Ascending aorta (tissue), 2 donors: ENCODE results near the gene MYCL. TPM values are rescaled to one million over a fixed set of nuclear protein-coding genes. Genes with fewer than 3 reads are reported as not detected.
A peak's percentile ranks its signal among the peaks of the same experiment; 100 is the strongest.

Source experiments
- DNase-seq, 2 donors: peaks; one replicate each; pipeline ENCODE4 v3.0.0-alpha.2; 2019; ENCODE audit warnings: low spot score in 2 of 2
- H3K27ac ChIP-seq, 2 donors: fragments of 200-600 bp; sonication (generic); one replicate each; pipeline ENCODE4 v1.5.1; 2016 to 2017; ENCODE audit warnings: mild to moderate bottlenecking in 1 of 2
- H3K27me3 ChIP-seq: fragments of 200-600 bp; sonication (generic); one replicate; pipeline ENCODE4 v1.5.1; 2017
- H3K36me3 ChIP-seq, 2 donors: fragments of 200-600 bp; sonication (generic); one replicate each; pipeline ENCODE4 v1.5.1; 2016
- H3K4me1 ChIP-seq, 2 donors: fragments of 200-600 bp; sonication (generic); one replicate each; pipeline ENCODE4 v1.5.1; 2016 to 2017; ENCODE audit warnings: mild to moderate bottlenecking in 1 of 2
- H3K4me3 ChIP-seq, 2 donors: fragments of 200-600 bp; sonication (generic); one replicate each; pipeline ENCODE4 v1.5.1; 2016 to 2017; ENCODE audit warnings: mild to moderate bottlenecking in 1 of 2
- H3K9me3 ChIP-seq, 2 donors: fragments of 200-600 bp; sonication (generic); one replicate each; pipeline ENCODE4 v1.5.1; 2016
- CTCF ChIP-seq, 3 experiments: fragments of 200-600 bp in 2 of 3; fragments of 450-650 bp in 1 of 3; sonication (generic) in 2 of 3; IDR thresholded peaks; one replicate each; pipeline ENCODE4 v1.5.1; 2016 to 2019; ENCODE audit warnings: antibody characterized with exemption in 3 of 3, mild to moderate bottlenecking in 1 of 3, moderate library complexity in 1 of 3
- intact Hi-C: fragments of 100-400 bp; cut with DNase I; formaldehyde crosslinking; loops from one replicate; pipeline ENCODE4 v1.15.1; 2023
- total RNA-seq: library from RNA; depleted of rRNA; stranded (reverse); fragments of >200 nt; gene quantifications from one replicate; pipeline ENCODE4 v1.1.0, GENCODE V29; 2016

MYCL gene
- total RNA-seq, 1 donor from 2014 or later: 22.1 TPM

DNA sequence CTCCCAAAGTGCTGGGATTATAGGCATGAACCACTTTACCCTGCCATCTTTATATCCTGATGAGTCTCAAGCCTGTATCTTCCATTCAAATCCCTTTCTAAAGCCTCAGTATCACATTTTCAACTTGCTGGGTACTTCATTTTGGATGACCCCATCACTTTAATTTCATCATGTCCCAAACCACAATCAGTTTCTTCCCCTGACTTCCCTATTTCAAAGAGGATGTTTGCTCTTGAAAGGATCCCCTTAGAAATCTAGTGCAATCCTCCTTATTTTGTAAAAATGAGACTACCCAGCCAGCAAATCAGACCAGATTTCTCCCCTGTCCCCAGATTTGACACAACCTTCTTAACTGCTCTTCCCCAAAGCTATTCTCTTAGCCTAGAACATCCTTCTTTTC, 11.4 kb downstream of the MYCL start:
- DNase-seq: no peak
- Histone ChIP-seq H3K9me3 (no peaks in the 10 kb centered on the region), H3K4me3 (no peak overlapping the region), H3K27me3 (no peaks in the 10 kb centered on the region), H3K36me3 (no peaks in the 10 kb centered on the region), H3K27ac (no peak overlapping the region), H3K4me1 (peaks cover 0 to 4% of the 10 kb centered on the region in 2 donors)
- TF ChIP-seq CTCF (IDR thresholded peaks at IDR 0.05): no peak
- intact Hi-C loops: no loop called here

GRCh38 chr1:39886757-39887231, 14.9 kb downstream of the MYCL start:
- intact Hi-C loops: loop anchor here (10.0 kb wide), 1 partner anchor 68 kb away; the partner anchor contains the start of gene MFSD2A
- TF ChIP-seq CTCF (IDR thresholded peaks at IDR 0.05): no peak

DNA sequence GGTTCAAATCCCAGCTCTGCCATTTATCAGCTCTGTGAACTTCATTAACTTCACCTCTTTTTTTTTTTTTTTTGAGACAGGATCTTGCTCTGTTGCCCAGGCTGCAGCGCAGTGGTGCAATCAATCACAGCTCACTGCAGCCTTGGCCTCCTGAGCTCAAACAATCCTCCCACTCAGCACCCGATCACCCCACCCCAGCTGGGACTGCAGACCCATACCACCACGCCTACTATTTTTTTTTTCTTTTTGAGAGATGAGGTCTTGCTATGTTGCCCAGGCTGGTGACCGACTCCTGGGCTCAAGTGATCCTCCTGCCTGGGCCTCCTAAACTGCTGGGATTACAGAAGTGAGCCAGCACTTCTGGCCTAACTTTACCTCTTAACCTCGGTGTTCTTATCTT, 16.2 kb downstream of the MYCL start:
- no peaks in the 10 kb centered on the region for H3K9me3 ChIP-seq
- no peak for DNase-seq
- no peak overlapping the region for H3K4me3 ChIP-seq
- no peaks in the 10 kb centered on the region for H3K27me3 ChIP-seq
- TF ChIP-seq CTCF (IDR thresholded peaks at IDR 0.05): no peak
- H3K36me3 ChIP-seq: no peaks in the 10 kb centered on the region
- intact Hi-C loops: loop anchor here (10.0 kb wide), 1 partner anchor 69 kb away; the partner anchor contains the start of gene MFSD2A
- peaks cover 4 to 6% of the 10 kb centered on the region in 2 donors for H3K4me1 ChIP-seq
- H3K27ac ChIP-seq: no peak overlapping the region

More at GRCh38 chr1:39886757-39887231, 14.9 kb downstream of the MYCL start:
- Histone ChIP-seq H3K27ac (no peak overlapping the region), H3K27me3 (no peaks in the 10 kb centered on the region), H3K4me1 (peaks cover 4 to 6% of the 10 kb centered on the region in 2 donors), H3K36me3 (no peaks in the 10 kb centered on the region), H3K4me3 (no peak overlapping the region), H3K9me3 (no peaks in the 10 kb centered on the region)
- no peak for DNase-seq

DNA sequence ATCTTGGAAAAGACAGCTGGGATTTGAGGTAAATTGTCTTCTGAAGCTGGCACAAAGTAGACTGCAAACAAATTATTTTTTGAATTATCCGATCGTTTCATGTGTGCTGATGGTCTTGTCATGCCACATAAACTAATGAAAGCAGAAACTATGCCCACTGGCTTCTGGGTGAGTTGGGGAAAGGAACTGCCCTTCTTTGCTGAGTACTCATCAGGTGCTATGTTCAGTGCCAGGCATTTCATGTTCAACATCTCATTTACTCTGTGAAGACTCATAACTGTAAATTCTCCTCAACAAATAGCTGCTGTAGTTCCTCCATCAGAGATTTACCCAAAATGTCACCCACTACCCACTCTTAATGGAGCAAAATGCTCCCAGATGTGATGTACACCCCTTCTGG, 19.6 kb downstream of the MYCL start:
- no peaks in the 10 kb centered on the region for H3K9me3 ChIP-seq
- TF ChIP-seq CTCF (IDR thresholded peaks at IDR 0.05): no peak
- H3K4me3 ChIP-seq: peak overlapping the region; percentile 95
- no peaks in the 10 kb centered on the region for H3K27me3 ChIP-seq
- no peak for DNase-seq
- H3K36me3 ChIP-seq: no peaks in the 10 kb centered on the region
- H3K27ac ChIP-seq: no peak overlapping the region
- peaks cover 4 to 6% of the 10 kb centered on the region in 2 donors for H3K4me1 ChIP-seq
- intact Hi-C loops: loop anchor here (5.0 to 10.0 kb wide), 2 partner anchors 73 to 155 kb away; partner anchors contain the start of gene MFSD2A

DNA sequence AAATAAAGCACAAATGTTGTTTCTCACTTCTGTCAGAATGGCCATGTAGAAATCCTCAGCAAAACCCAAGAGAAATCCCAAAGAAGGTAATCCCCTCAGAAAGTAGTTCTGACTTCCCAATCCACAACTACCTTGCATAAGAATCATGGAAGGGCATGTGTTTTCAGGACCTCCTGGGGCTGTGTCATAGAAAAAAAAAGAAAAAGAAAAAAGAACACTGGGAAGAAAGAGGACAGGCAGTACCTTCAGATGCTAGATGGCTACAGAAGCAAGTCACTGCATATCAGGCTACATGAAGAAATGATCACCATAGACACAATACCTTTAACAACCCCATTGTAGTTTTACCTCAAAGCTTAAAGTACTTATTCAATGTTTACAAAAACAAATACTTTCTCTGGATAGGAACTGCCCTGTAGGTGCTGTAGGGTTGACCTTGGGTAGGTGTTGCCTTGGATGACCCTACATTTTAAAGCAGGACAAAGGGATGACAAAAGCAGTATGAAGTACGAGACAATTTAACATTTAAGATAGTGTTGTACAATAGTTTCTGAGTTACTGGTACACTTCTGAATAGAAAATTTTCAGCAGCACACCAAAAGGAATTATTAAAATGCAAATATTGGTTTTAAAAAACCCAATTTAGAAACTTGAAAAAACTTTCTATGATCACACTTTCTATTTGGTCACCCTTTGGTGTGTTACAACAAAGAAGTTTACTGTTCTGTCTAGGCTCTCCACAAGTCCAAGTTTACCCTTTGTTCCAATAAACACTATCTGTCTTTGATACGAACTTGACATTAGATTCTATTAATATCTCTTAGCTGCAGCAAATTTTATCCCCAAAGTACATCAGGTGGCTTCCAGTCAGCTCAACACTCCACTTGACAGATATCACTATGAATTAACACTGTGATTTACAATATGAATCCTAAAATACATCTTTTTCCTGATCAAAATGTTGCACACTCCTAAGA, 23.4 kb downstream of the MYCL start:
- no peak for DNase-seq
- H3K27ac ChIP-seq: no peak overlapping the region
- intact Hi-C loops: no loop called here
- H3K36me3 ChIP-seq: no peaks in the 10 kb centered on the region
- TF ChIP-seq CTCF (IDR thresholded peaks at IDR 0.05): no peak
- no peaks in the 10 kb centered on the region for H3K9me3 ChIP-seq
- H3K4me1 ChIP-seq: peaks cover 4 to 6% of the 10 kb centered on the region in 2 donors
- H3K27me3 ChIP-seq: no peaks in the 10 kb centered on the region
- no peak overlapping the region for H3K4me3 ChIP-seq
